HepG2 (cell line): ENCODE data around the gene PRSS48. TPM values are rescaled to one million over a fixed set of nuclear protein-coding genes. Genes with fewer than 3 reads are reported as not detected.
A peak's percentile ranks its signal among the peaks of the same experiment; 100 is the strongest.

ENCODE experiments used
- CAMTA2 ChIP-seq: sonication (generic); formaldehyde crosslinking; IDR thresholded peaks from 2 replicates; pipeline ENCODE4 v1.4.0; 2020; ENCODE audit warnings: mild to moderate bottlenecking, missing genetic modification reagents, borderline replicate concordance
- CCAR2 ChIP-seq: fragments of 200-400 bp; formaldehyde crosslinking; optimal IDR thresholded peaks from 2 replicates; pipeline ENCODE3; 2018; ENCODE audit warnings: low read depth, mild to moderate bottlenecking, low read length, moderate library complexity
- ISX ChIP-seq: sonication (generic); formaldehyde crosslinking; conservative IDR thresholded peaks from 2 replicates; pipeline ENCODE4 v1.5.0; 2020; ENCODE audit warnings: missing genetic modification reagents
- KDM5B ChIP-seq: sonication (generic); formaldehyde crosslinking; IDR thresholded peaks from 2 replicates; pipeline ENCODE4 v1.4.0; 2020; ENCODE audit warnings: missing genetic modification reagents, mild to moderate bottlenecking, borderline replicate concordance
- KLF12 ChIP-seq: sonication (generic); formaldehyde crosslinking; IDR thresholded peaks from 2 replicates; pipeline ENCODE4 v1.4.0; 2020; ENCODE audit warnings: missing genetic modification reagents, borderline replicate concordance
- KLF15 ChIP-seq: sonication (generic); formaldehyde crosslinking; IDR thresholded peaks from 2 replicates; pipeline ENCODE4 v1.8.1; 2023; ENCODE audit warnings: borderline replicate concordance, mild to moderate bottlenecking, inconsistent platforms, missing genetic modification reagents, mixed read lengths
- MXI1 ChIP-seq: IDR thresholded peaks from 3 replicates; pipeline ENCODE4 v1.6.1; 2012; ENCODE audit warnings: low read depth, low read length, inconsistent platforms, borderline replicate concordance
- MYC ChIP-seq: sonication (generic); formaldehyde crosslinking; IDR thresholded peaks from 2 replicates; pipeline ENCODE4 v1.9.0; 2021; ENCODE audit warnings: missing genetic modification reagents, borderline replicate concordance
- NAIF1 ChIP-seq: sonication (generic); formaldehyde crosslinking; IDR thresholded peaks from 2 replicates; pipeline ENCODE4 v1.5.0; 2020; ENCODE audit warnings: mild to moderate bottlenecking, missing genetic modification reagents, borderline replicate concordance
- NCOA1 ChIP-seq: sonication (generic); formaldehyde crosslinking; IDR thresholded peaks from 2 replicates; pipeline ENCODE4 v1.9.0; 2021; ENCODE audit warnings: missing genetic modification reagents
- PLRG1 ChIP-seq: fragments of 450-650 bp; conservative IDR thresholded peaks from 2 replicates; pipeline ENCODE4 v1.6.1; 2016
- PRDM4 ChIP-seq: sonication (generic); formaldehyde crosslinking; IDR thresholded peaks from 2 replicates; pipeline ENCODE4 v1.9.0; 2021; ENCODE audit warnings: missing genetic modification reagents, borderline replicate concordance
- RELA ChIP-seq: sonication (generic); formaldehyde crosslinking; IDR thresholded peaks from 2 replicates; pipeline ENCODE4 v1.4.0; 2020; ENCODE audit warnings: missing genetic modification reagents
- SNRNP70 ChIP-seq: fragments of 200-400 bp; formaldehyde crosslinking; IDR thresholded peaks from 2 replicates; pipeline ENCODE4 v1.6.1; 2017; ENCODE audit warnings: mild to moderate bottlenecking, low read depth, low read length, moderate library complexity
- STAT5B ChIP-seq: sonication (generic); formaldehyde crosslinking; IDR thresholded peaks from 2 replicates; pipeline ENCODE4 v1.4.0; 2020; ENCODE audit warnings: missing genetic modification reagents
- TBL1XR1 ChIP-seq: fragments of 150-350 bp; IDR thresholded peaks from 2 replicates; pipeline ENCODE4 v1.6.1; 2014; ENCODE audit warnings: borderline replicate concordance, low read length; ENCODE audit not compliant: partially characterized antibody
- TCF7 ChIP-seq: sonication (generic); IDR thresholded peaks from 2 replicates; pipeline ENCODE4 v1.6.1; 2016; ENCODE audit warnings: antibody characterized with exemption, low read depth
- TGIF2 ChIP-seq: IDR thresholded peaks from 2 replicates; pipeline ENCODE4 v1.6.1; 2016; ENCODE audit warnings: control low read depth, missing compliant biosample characterization
- ZBTB7A ChIP-seq: sonication (generic); formaldehyde crosslinking; IDR thresholded peaks from 2 replicates; pipeline ENCODE4 v1.8.0; 2022; ENCODE audit warnings: mild to moderate bottlenecking, missing genetic modification reagents
- ZFP91 ChIP-seq: sonication (generic); formaldehyde crosslinking; IDR thresholded peaks from 2 replicates; pipeline ENCODE4 v1.9.0; 2022; ENCODE audit warnings: missing genetic modification reagents, mild to moderate bottlenecking, borderline replicate concordance
- ZNF235 ChIP-seq: sonication (generic); formaldehyde crosslinking; IDR thresholded peaks from 2 replicates; pipeline ENCODE4 v1.8.1; 2023; ENCODE audit warnings: mild to moderate bottlenecking, missing genetic modification reagents, borderline replicate concordance
- ZNF260 ChIP-seq: sonication (generic); formaldehyde crosslinking; IDR thresholded peaks from 2 replicates; pipeline ENCODE4 v1.4.0; 2020; ENCODE audit warnings: missing genetic modification reagents, low read depth, mild to moderate bottlenecking, borderline replicate concordance
- ZNF335 ChIP-seq: sonication (generic); formaldehyde crosslinking; IDR thresholded peaks from 2 replicates; pipeline ENCODE4 v1.4.0; 2020; ENCODE audit warnings: missing genetic modification reagents
- ZNF543 ChIP-seq: sonication (generic); formaldehyde crosslinking; IDR thresholded peaks from 2 replicates; pipeline ENCODE4 v1.4.0; 2020; ENCODE audit warnings: mild to moderate bottlenecking, missing genetic modification reagents
- ZNF577 ChIP-seq: sonication (generic); formaldehyde crosslinking; IDR thresholded peaks from 2 replicates; pipeline ENCODE4 v1.4.0; 2020; ENCODE audit warnings: mild to moderate bottlenecking, low read depth, missing genetic modification reagents, borderline replicate concordance
- ZNF619 ChIP-seq: sonication (generic); formaldehyde crosslinking; IDR thresholded peaks from 2 replicates; pipeline ENCODE4 v1.4.0; 2020; ENCODE audit warnings: mild to moderate bottlenecking, missing genetic modification reagents
- ZNF678 ChIP-seq: sonication (generic); formaldehyde crosslinking; IDR thresholded peaks from 2 replicates; pipeline ENCODE4 v1.4.0; 2020; ENCODE audit warnings: mild to moderate bottlenecking, missing genetic modification reagents
- ZNF780A ChIP-seq: sonication (generic); formaldehyde crosslinking; IDR thresholded peaks from 2 replicates; pipeline ENCODE4 v1.8.0; 2022; ENCODE audit warnings: mild to moderate bottlenecking, missing genetic modification reagents, moderate library complexity
- ZNF782 ChIP-seq: sonication (generic); formaldehyde crosslinking; IDR thresholded peaks from 2 replicates; pipeline ENCODE4 v1.4.0; 2020; ENCODE audit warnings: missing genetic modification reagents, mild to moderate bottlenecking, borderline replicate concordance
- polyA plus RNA-seq, 8 experiments: library from polyadenylated mRNA; depleted of rRNA in 3 of 8; stranded (reverse) in 7 of 8; unstranded in 1 of 8; fragments of >200 nt; fragmentation: Illumina TruSeq in 4 of 8; extraction: Trizol in 4 of 8; gene quantifications; 2 replicates each; pipeline versions ENCODE4 v1.2.1 to v1.2.3, GENCODE V29; 2011 to 2016; ENCODE audit warnings: low read depth in 4 of 8, missing spikeins in 1 of 8, mixed read lengths in 1 of 8; ENCODE audit not compliant: insufficient read depth in 1 of 8
- total RNA-seq, 5 experiments: library from RNA; depleted of rRNA; stranded (reverse); fragments of >200 nt; fragmentation: Illumina TruSeq; extraction: Trizol; gene quantifications; 2 replicates each; pipeline ENCODE4 v1.2.3, GENCODE V29; 2016; ENCODE audit warnings: low read depth in 1 of 5

Gene PRSS48
- total and polyA plus RNA-seq, 2 of the 13 experiments (the other 11 are each of a cell fraction or from before 2014, with no cell fraction given): not detected

- peak; percentile 51 for TF ChIP-seq TBL1XR1
- no peak for TF ChIP-seq ZNF780A
- no peak for TF ChIP-seq CAMTA2 (CRISPR knock-in tag)
- TF ChIP-seq ZFP91 (CRISPR knock-in tag): no peak; the same call in 1 of the 2 replicates
- peak; percentile 99 for TF ChIP-seq MYC (CRISPR knock-in tag)
- no peak for TF ChIP-seq KLF12 (CRISPR knock-in tag)
- no peak for TF ChIP-seq NAIF1
- TF ChIP-seq ISX: no peak; the same call in 1 of the 2 replicates
- no peak for TF ChIP-seq ZNF235 (CRISPR knock-in tag)
- TF ChIP-seq ZNF335 (CRISPR knock-in tag): no peak
- TF ChIP-seq ZNF260 (CRISPR knock-in tag): no peak
- no peak for TF ChIP-seq CCAR2
- no peak for TF ChIP-seq ZNF678 (CRISPR knock-in tag)
- TF ChIP-seq KLF15 (CRISPR knock-in tag): no peak
- TF ChIP-seq ZBTB7A (CRISPR knock-in tag): 0 out of 2 replicates have a peak, but pooled peaks have one; percentile 10
- TF ChIP-seq NCOA1 (CRISPR knock-in tag): 0 out of 2 replicates have a peak, but pooled peaks have one; percentile 54
- TF ChIP-seq STAT5B (CRISPR knock-in tag): 0 out of 2 replicates have a peak, but pooled peaks have one; percentile 78
- no peak for TF ChIP-seq ZNF543 (CRISPR knock-in tag)
- TF ChIP-seq ZNF577 (CRISPR knock-in tag): no peak
- no peak for TF ChIP-seq PRDM4 (CRISPR knock-in tag)
- TF ChIP-seq RELA (CRISPR knock-in tag): no peak
- TF ChIP-seq MXI1: peak; percentile 68; the same call in 1 of the 3 replicates
- TF ChIP-seq SNRNP70: no peak
- 0 out of 2 replicates have a peak, but pooled peaks have one; percentile 36 for TF ChIP-seq TCF7
- TF ChIP-seq KDM5B (CRISPR knock-in tag): peak; percentile 0; the same call in 1 of the 2 replicates
- TF ChIP-seq TGIF2 (CRISPR knock-in tag): no peak; the same call in 1 of the 2 replicates
- no peak for TF ChIP-seq PLRG1
- TF ChIP-seq ZNF782 (CRISPR knock-in tag): no peak; the same call in 1 of the 2 replicates
- TF ChIP-seq ZNF619 (CRISPR knock-in tag): no peak
Observed at GRCh38 chr4:151324752-151325110, 47.8 kb downstream of the PRSS48 start (continued).
